BJ (cell line): ENCODE data around the gene SEPTIN2. TPM values are rescaled to one million over a fixed set of nuclear protein-coding genes. Genes with fewer than 3 reads are reported as not detected.

Experiments
- CTCF ChIA-PET: fragments of 350-600 bp; formaldehyde crosslinking; extraction: SDS; loops from one replicate; lab custom pipeline; 2021; ENCODE audit warnings: antibody characterized with exemption, inconsistent platforms; lab: Yijun Ruan, JAX
- POLR2A ChIA-PET: fragments of 300-600 bp; sonication (Branson Sonifier 250); formaldehyde crosslinking; extraction: SDS; loops from one replicate; lab custom pipeline; 2021; ENCODE audit warnings: antibody characterized with exemption; lab: Charles Lee
- DNase-seq: peaks from one replicate; pipeline ENCODE4 v3.0.0-alpha.2; 2011; ENCODE audit warnings: low read depth
- H3K27me3 ChIP-seq: 2 replicates; pipeline ENCODE4 v1.6.0; 2011; ENCODE audit warnings: low read length; ENCODE audit not compliant: control insufficient read depth, insufficient read depth
- H3K36me3 ChIP-seq: 2 replicates; pipeline ENCODE4 v1.5.1; 2011; ENCODE audit warnings: low read length; ENCODE audit not compliant: control insufficient read depth, insufficient read depth
- H3K4me3 ChIP-seq: 2 replicates; pipeline ENCODE4 v1.5.1; 2011; ENCODE audit warnings: low read depth, mild to moderate bottlenecking, control low read depth, low read length
- CTCF ChIP-seq: IDR thresholded peaks from 2 replicates; pipeline ENCODE4 v1.5.1; 2011; ENCODE audit warnings: low read depth, mild to moderate bottlenecking, control low read depth, inconsistent platforms, low read length, moderate library complexity; ENCODE audit not compliant: insufficient read depth
- polyA plus RNA-seq: library from polyadenylated mRNA; depleted of rRNA; stranded (reverse); fragments of >200 nt; gene quantifications from 2 replicates; pipeline ENCODE4 v1.2.3, GENCODE V29; 2011

SEPTIN2 gene
- polyA plus RNA-seq, 1 experiment: 336 TPM

- no peak for DNase-seq
- TF ChIP-seq CTCF: no peak
- CTCF ChIA-PET: interaction anchor here (1.4 kb wide), 1 partner anchor 30 kb away, joined by 3 read pairs; no protein-coding TSS in a partner anchor
Measured at GRCh38 chr2:241308267-241308666, 7.5 kb upstream of the SEPTIN2 start.

GRCh38 chr2:241308832-241309500 lies 6.8 kb upstream of the SEPTIN2 start:
- POLR2A ChIA-PET: no interaction called here
- H3K27me3 ChIP-seq: no peaks in the 10 kb centered on the region

More at GRCh38 chr2:241308267-241308666, 7.5 kb upstream of the SEPTIN2 start:
- POLR2A ChIA-PET: no interaction called here
- H3K27me3 ChIP-seq: no peaks in the 10 kb centered on the region
- H3K4me3 ChIP-seq: no peak overlapping the region
- H3K36me3 ChIP-seq: no peaks in the 10 kb centered on the region; the same call in 1 of the 2 replicates

GRCh38 chr2:241309684-241310117 lies 6.0 kb upstream of the SEPTIN2 start:
- H3K27me3 ChIP-seq: no peaks in the 10 kb centered on the region
- ChIA-PET POLR2A (no interaction called here), CTCF (no interaction called here)
- no peaks in the 10 kb centered on the region; the same call in 1 of the 2 replicates for H3K36me3 ChIP-seq
- no peak for TF ChIP-seq CTCF
- DNase-seq: no peak
- H3K4me3 ChIP-seq: no peak overlapping the region

More at GRCh38 chr2:241308832-241309500, 6.8 kb upstream of the SEPTIN2 start:
- no peak for DNase-seq
- CTCF ChIA-PET: no interaction called here
- Histone ChIP-seq H3K36me3 (no peaks in the 10 kb centered on the region; the same call in 1 of the 2 replicates), H3K4me3 (no peak overlapping the region)
- no peak for TF ChIP-seq CTCF

GRCh38 chr2:241310917-241311566 lies 4.7 kb upstream of the SEPTIN2 start:
- CTCF ChIA-PET: no interaction called here
- H3K4me3 ChIP-seq: no peak overlapping the region
- no peaks in the 10 kb centered on the region for H3K27me3 ChIP-seq
- H3K36me3 ChIP-seq: no peaks in the 10 kb centered on the region; the same call in 1 of the 2 replicates
- POLR2A ChIA-PET: no interaction called here
- DNase-seq: no peak
- TF ChIP-seq CTCF: no peak

- ChIA-PET POLR2A (no interaction called here), CTCF (no interaction called here)
- Histone ChIP-seq H3K27me3 (no peaks in the 10 kb centered on the region), H3K36me3 (no peaks in the 10 kb centered on the region; the same call in 1 of the 2 replicates), H3K4me3 (no peak overlapping the region)
- TF ChIP-seq CTCF: no peak
- DNase-seq: peak; percentile 23
Measured at GRCh38 chr2:241312082-241312481, 3.6 kb upstream of the SEPTIN2 start.
